ENCODE measurements around the gene CAPNS2. TPM values are rescaled to one million over a fixed set of nuclear protein-coding genes. Genes with fewer than 3 reads are reported as not detected.

Gene CAPNS2
- total and polyA plus RNA-seq, 9 of the 15 experiments (the other 6 are each of a cell fraction or from before 2014, with no cell fraction given) = 0.12 to 0.65 (median 0.24) TPM; not detected in 2

- TF ChIP-seq MEF2A (IDR thresholded peaks at IDR 0.05; ENCODE audit: control insufficient read depth, low read depth, low read length) = no peak
- TF ChIP-seq FOXP1 (CRISPR knock-in tag; IDR thresholded peaks at IDR 0.05) = no peak
- TF ChIP-seq ZFP36 (IDR thresholded peaks at IDR 0.05; ENCODE audit: low read depth, low read length, partially characterized antibody) = no peak
- no peak for TF ChIP-seq ATF7 (IDR thresholded peaks at IDR 0.05)
- TF ChIP-seq ZNF165 (CRISPR knock-in tag; IDR thresholded peaks at IDR 0.05; ENCODE audit: borderline replicate concordance) = no peak
- no peak for TF ChIP-seq NEUROD1 (IDR thresholded peaks at IDR 0.05; ENCODE audit: borderline replicate concordance, low read depth, low read length, partially characterized antibody)
- no peak for TF ChIP-seq ESRRB (CRISPR knock-in tag; IDR thresholded peaks at IDR 0.05; ENCODE audit: borderline replicate concordance)
These were observed 13.9 kb upstream of the CAPNS2 start (continued) for GRCh38 chr16:55552621-55553020.

GRCh38 chr16:55555436-55555835 is 11.0 kb upstream of the CAPNS2 start:
- Histone ChIP-seq H3K36me3 (ENCODE audit: control insufficient read depth, insufficient read depth, low read length) (no peaks in the 10 kb centered on the region), H3K79me2 (ENCODE audit: control insufficient read depth, insufficient read depth, low read length) (no peaks in the 10 kb centered on the region), H3K27me3 (ENCODE audit: control insufficient read depth in 2 of 2, insufficient read depth in 2 of 2, low read length in 2 of 2) (no peaks in the 10 kb centered on the region), H4K20me1 (replicated peaks; ENCODE audit: control insufficient read depth, insufficient read depth, low read length) (no peaks in the 10 kb centered on the region), H3K27ac (ENCODE audit: extremely low read depth, low read depth, low read length) (no peak overlapping the region), H3K9ac (ENCODE audit: insufficient read depth in 1 of 2, low read depth in 2 of 2, low read length in 2 of 2) (no peak overlapping the region), H3K9me1 (ENCODE audit: control insufficient read depth, insufficient read depth, low read length) (no peaks in the 10 kb centered on the region), H3K4me2 (ENCODE audit: insufficient read depth, low read length) (no peak overlapping the region), H2AFZ (ENCODE audit: low read depth, low read length) (no peak overlapping the region), H3K4me3 (no peak overlapping the region), H3K4me1 (replicated peaks in 1 of 2; ENCODE audit: control insufficient read depth in 2 of 2, insufficient read depth in 2 of 2, low read length in 2 of 2) (no peaks in the 10 kb centered on the region), H3K9me3 (replicated peaks; ENCODE audit: control insufficient read depth, insufficient read depth, low read depth, low read length) (no peaks in the 10 kb centered on the region)
- DNase-seq (ENCODE audit: extremely low read depth in 1 of 4, low spot score in 3 of 4) = no peak
- FAIRE-seq = no peak
- intact Hi-C loops (cut with micrococcal nuclease) = no loop called here
- POLR2A ChIA-PET = no interaction called here
- CTCF ChIA-PET (ENCODE audit: low intra/inter-chr PET ratio) = no interaction called here
- 18% methylated on average over 2 of the region's 2 CpGs for WGBS (ENCODE audit: insufficient coverage, low coverage, missing lambda C conversion rate)
- in situ Hi-C loops (cut with MboI) = no loop called here
- BruUV-seq (replicated peaks) = no TSS peak
- ATAC-seq = no peak
- TF ChIP-seq POLR2AphosphoS5 (IDR thresholded peaks at IDR 0.05; ENCODE audit: control insufficient read depth, insufficient read depth, low read depth, low read length) (no peak), EGR1 (conservative IDR thresholded peaks at IDR 0.05) (no peak), BDP1 (IDR thresholded peaks at IDR 0.05; ENCODE audit: insufficient read depth, insufficient read length) (no peak), TCFL5 (CRISPR knock-in tag; conservative IDR thresholded peaks at IDR 0.05) (no peak), PYGO2 (tag; IDR thresholded peaks at IDR 0.05) (no peak), ZNF12 (CRISPR knock-in tag; IDR thresholded peaks at IDR 0.05) (no peak), NFRKB (IDR thresholded peaks at IDR 0.05; ENCODE audit: low read depth) (no peak), EZH2 (IDR thresholded peaks at IDR 0.05; ENCODE audit: borderline replicate concordance, low read depth, low read length) (no peak), RERE (CRISPR knock-in tag; IDR thresholded peaks at IDR 0.05; ENCODE audit: borderline replicate concordance) (no peak), IRF2 (CRISPR knock-in tag; IDR thresholded peaks at IDR 0.05) (no peak), PKNOX1 (IDR thresholded peaks at IDR 0.05) (no peak)

Measured in K562 (cell line).